Measurements from ENCODE around the gene MUSK. TPM values are rescaled to one million over a fixed set of nuclear protein-coding genes. Genes with fewer than 3 reads are reported as not detected.
"Not testable (repeated sequence)": the region's sequence is repeated elsewhere in the genome, so short reads cannot be mapped to it uniquely, and the experiment has no call there.

The MUSK gene
- total RNA-seq, 5 donors from 2014 or later (not counting 1 experiment from before 2014, with no cell fraction given), result not detected

GRCh38 chr9:110825950-110826349 is 157.4 kb downstream of the MUSK start:
- H3K4me1 ChIP-seq (ENCODE audit: control insufficient read depth in 1 of 2, extremely low read depth in 1 of 2, insufficient read depth in 2 of 2, low read length in 2 of 2), result no peaks in the 10 kb centered on the region
- no peak for ATAC-seq (replicated peaks in 1 of 4)
- H3K9me3 ChIP-seq, result no peaks in the 10 kb centered on the region
- ChIA-PET CTCF (no interaction called here), POLR2A (no interaction called here)
- no peaks in the 10 kb centered on the region for H3K36me3 ChIP-seq (ENCODE audit: control insufficient read depth in 2 of 2, extremely low read depth in 1 of 2, insufficient read depth in 1 of 2, low read length in 1 of 2)
- Mint-ChIP-seq H3K4me3 (no peak overlapping the region), H3K9me3 (peaks cover 0 to 16% (median 6%) of the 10 kb centered on the region in 3 donors), H3K4me1 (no peaks in the 10 kb centered on the region), H3K27me3 (no peaks in the 10 kb centered on the region), H3K36me3 (no peaks in the 10 kb centered on the region), H3K27ac (no peak overlapping the region)
- H3K27ac ChIP-seq (ENCODE audit: low read length), result no peak overlapping the region
- no CpG with 5 or more reads among the region's 2 CpGs for WGBS (ENCODE audit: insufficient coverage)
- H3K27me3 ChIP-seq (replicated peaks in 1 of 2; ENCODE audit: control insufficient read depth in 2 of 2, extremely low read depth in 1 of 2, insufficient read depth in 2 of 2, low read length in 1 of 2), result no peaks in the 10 kb centered on the region
- no peak for DNase-seq
- H3K4me3 ChIP-seq (ENCODE audit: control insufficient read depth in 1 of 2, extremely low read depth in 1 of 2, low read length in 1 of 2), result no peak overlapping the region

DNA sequence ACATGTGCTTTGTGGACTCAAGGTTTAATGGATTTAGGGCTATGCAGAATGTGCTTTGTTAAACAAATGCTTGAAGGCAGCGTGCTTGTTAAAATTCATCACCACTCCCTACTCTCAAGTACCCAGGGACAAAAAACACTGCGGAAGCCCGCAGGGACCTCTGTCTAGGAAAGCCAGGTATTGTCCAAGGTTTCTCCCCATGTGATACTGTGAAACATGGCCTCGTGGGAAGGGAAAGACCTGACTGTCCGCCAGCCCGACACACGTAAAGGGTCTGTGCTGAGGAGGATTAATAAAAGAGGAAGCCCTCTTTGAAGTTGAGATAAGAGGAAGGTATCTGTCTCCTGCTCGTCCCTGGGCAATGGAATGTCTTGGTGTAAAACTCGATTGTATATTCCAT is 157.8 kb downstream of the MUSK start:
- POLR2A ChIA-PET; H3K27me3 Mint-ChIP-seq; H3K36me3 ChIP-seq (ENCODE audit: control insufficient read depth in 2 of 2, extremely low read depth in 1 of 2, insufficient read depth in 1 of 2, low read length in 1 of 2); H3K9me3 ChIP-seq; H3K27ac Mint-ChIP-seq; ATAC-seq (replicated peaks in 1 of 4); H3K27ac ChIP-seq (ENCODE audit: low read length); H3K4me3 ChIP-seq (ENCODE audit: control insufficient read depth in 1 of 2, extremely low read depth in 1 of 2, low read length in 1 of 2); H3K27me3 ChIP-seq (replicated peaks in 1 of 2; ENCODE audit: control insufficient read depth in 2 of 2, extremely low read depth in 1 of 2, insufficient read depth in 2 of 2, low read length in 1 of 2); CTCF ChIA-PET; H3K4me3 Mint-ChIP-seq; H3K4me1 ChIP-seq (ENCODE audit: control insufficient read depth in 1 of 2, extremely low read depth in 1 of 2, insufficient read depth in 2 of 2, low read length in 2 of 2); DNase-seq; H3K36me3 Mint-ChIP-seq; H3K4me1 Mint-ChIP-seq: not testable (repeated sequence)
- 84% methylated on average over 4 of the region's 9 CpGs for WGBS (ENCODE audit: insufficient coverage)
- peaks cover 0 to 16% (median 6%) of the 10 kb centered on the region in 3 donors for H3K9me3 Mint-ChIP-seq

DNA sequence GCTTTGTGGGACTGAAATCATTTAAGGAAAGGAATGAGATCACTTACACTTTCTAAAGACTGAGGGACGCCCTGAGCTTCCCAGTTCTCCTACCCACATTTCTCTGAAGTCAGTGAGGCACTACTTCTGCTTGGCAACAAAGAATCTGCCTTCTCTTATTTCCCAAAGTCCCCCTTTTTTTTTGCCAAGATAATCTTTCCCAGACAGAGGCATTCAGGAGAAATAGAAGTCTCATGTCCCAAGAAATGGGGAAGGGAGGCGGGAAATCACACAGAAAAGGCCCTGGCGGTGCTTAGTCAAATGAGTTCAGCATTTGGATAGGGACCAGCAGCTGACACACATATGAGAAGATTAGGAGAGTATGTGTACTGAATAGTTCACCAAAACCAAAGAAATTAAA is 159.7 kb downstream of the MUSK start:
- Mint-ChIP-seq H3K9me3 (peaks cover 0 to 16% (median 6%) of the 10 kb centered on the region in 3 donors), H3K4me3 (no peak overlapping the region), H3K36me3 (no peaks in the 10 kb centered on the region), H3K27ac (no peak overlapping the region), H3K27me3 (no peaks in the 10 kb centered on the region), H3K4me1 (no peaks in the 10 kb centered on the region)
- CTCF ChIA-PET, result no interaction called here
- no peak overlapping the region for H3K4me3 ChIP-seq (ENCODE audit: control insufficient read depth in 1 of 2, extremely low read depth in 1 of 2, low read length in 1 of 2)
- no peak overlapping the region for H3K27ac ChIP-seq (ENCODE audit: low read length)
- POLR2A ChIA-PET, result no interaction called here
- DNase-seq (no peak), ATAC-seq (replicated peaks in 1 of 4) (no peak)
- H3K4me1 ChIP-seq (ENCODE audit: control insufficient read depth in 1 of 2, extremely low read depth in 1 of 2, insufficient read depth in 2 of 2, low read length in 2 of 2), result no peaks in the 10 kb centered on the region
- H3K9me3 ChIP-seq, result no peaks in the 10 kb centered on the region
- WGBS (ENCODE audit: insufficient coverage), result 65% methylated on average over 2 of the region's 3 CpGs
- H3K27me3 ChIP-seq (replicated peaks in 1 of 2; ENCODE audit: control insufficient read depth in 2 of 2, extremely low read depth in 1 of 2, insufficient read depth in 2 of 2, low read length in 1 of 2), result no peaks in the 10 kb centered on the region
- H3K36me3 ChIP-seq (ENCODE audit: control insufficient read depth in 2 of 2, extremely low read depth in 1 of 2, insufficient read depth in 1 of 2, low read length in 1 of 2), result no peaks in the 10 kb centered on the region

DNA sequence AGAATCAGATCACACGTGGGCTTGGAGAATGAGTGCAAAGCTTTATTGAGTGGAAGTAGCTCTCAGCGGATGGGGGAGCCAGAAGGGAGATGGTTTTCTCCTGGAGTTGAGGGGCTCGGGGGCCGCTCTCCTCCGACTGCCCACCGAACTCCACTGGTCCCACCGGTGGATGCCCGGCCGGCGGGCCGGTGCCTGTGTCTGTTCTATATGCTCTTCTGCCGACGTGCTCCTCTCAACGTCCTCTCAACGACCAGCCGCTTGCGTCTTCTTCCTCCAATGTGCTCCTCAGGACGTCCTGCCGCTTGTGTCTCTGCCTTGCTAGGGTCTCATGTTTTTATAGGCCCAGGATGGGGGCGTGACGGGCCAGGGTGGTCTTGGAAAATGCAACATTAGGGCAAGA is 161.9 kb downstream of the MUSK start:
- no peaks in the 10 kb centered on the region for H3K36me3 Mint-ChIP-seq
- WGBS (ENCODE audit: insufficient coverage), result 91% methylated on average over 20 of the region's 21 CpGs

GRCh38 chr9:110832926-110833325 is 164.3 kb downstream of the MUSK start:
- Mint-ChIP-seq H3K9me3 (peaks cover 0 to 5% (median 2%) of the 10 kb centered on the region in 3 donors), H3K36me3 (no peaks in the 10 kb centered on the region)
- no peak overlapping the region for H3K27ac ChIP-seq (ENCODE audit: low read length)

More for the DNA sequence above, 161.9 kb downstream of the MUSK start:
- Mint-ChIP-seq H3K4me1 (no peaks in the 10 kb centered on the region), H3K9me3 (peaks cover 0 to 3% (median 0%) of the 10 kb centered on the region in 3 donors), H3K4me3 (no peak overlapping the region), H3K27ac (no peak overlapping the region), H3K27me3 (no peaks in the 10 kb centered on the region)
- no peak for ATAC-seq (replicated peaks in 1 of 4)
- H3K27me3 ChIP-seq (replicated peaks in 1 of 2; ENCODE audit: control insufficient read depth in 2 of 2, extremely low read depth in 1 of 2, insufficient read depth in 2 of 2, low read length in 1 of 2), result no peaks in the 10 kb centered on the region
- H3K4me1 ChIP-seq (ENCODE audit: control insufficient read depth in 1 of 2, extremely low read depth in 1 of 2, insufficient read depth in 2 of 2, low read length in 2 of 2), result no peaks in the 10 kb centered on the region
- H3K4me3 ChIP-seq (ENCODE audit: control insufficient read depth in 1 of 2, extremely low read depth in 1 of 2, low read length in 1 of 2), result no peak overlapping the region
- DNase-seq, result no peak
- H3K27ac ChIP-seq (ENCODE audit: low read length), result no peak overlapping the region
- CTCF ChIA-PET, result no interaction called here
- POLR2A ChIA-PET, result no interaction called here
- H3K36me3 ChIP-seq (ENCODE audit: control insufficient read depth in 2 of 2, extremely low read depth in 1 of 2, insufficient read depth in 1 of 2, low read length in 1 of 2), result no peaks in the 10 kb centered on the region
- no peaks in the 10 kb centered on the region for H3K9me3 ChIP-seq

GRCh38 chr9:110835404-110835803 is 166.8 kb downstream of the MUSK start:
- Histone ChIP-seq H3K27me3 (replicated peaks in 1 of 2; ENCODE audit: control insufficient read depth in 2 of 2, extremely low read depth in 1 of 2, insufficient read depth in 2 of 2, low read length in 1 of 2) (no peaks in the 10 kb centered on the region), H3K27ac (ENCODE audit: low read length) (no peak overlapping the region), H3K9me3 (no peaks in the 10 kb centered on the region), H3K4me1 (ENCODE audit: control insufficient read depth in 1 of 2, extremely low read depth in 1 of 2, insufficient read depth in 2 of 2, low read length in 2 of 2) (no peaks in the 10 kb centered on the region), H3K4me3 (ENCODE audit: control insufficient read depth in 1 of 2, extremely low read depth in 1 of 2, low read length in 1 of 2) (no peak overlapping the region), H3K36me3 (ENCODE audit: control insufficient read depth in 2 of 2, extremely low read depth in 1 of 2, insufficient read depth in 1 of 2, low read length in 1 of 2) (no peaks in the 10 kb centered on the region)
- Mint-ChIP-seq H3K36me3 (no peaks in the 10 kb centered on the region), H3K9me3 (peaks cover 2 to 7% (median 4%) of the 10 kb centered on the region in 3 donors), H3K4me3 (no peak overlapping the region), H3K27ac (no peak overlapping the region), H3K4me1 (no peaks in the 10 kb centered on the region), H3K27me3 (no peaks in the 10 kb centered on the region)
- no CpG with 5 or more reads among the region's 3 CpGs for WGBS (ENCODE audit: insufficient coverage)
- ATAC-seq (replicated peaks in 1 of 4), result no peak
- CTCF ChIA-PET, result no interaction called here
- POLR2A ChIA-PET, result interaction anchor here in 1 of 2 donors (0.6 kb wide), 1 partner anchor 17 kb away, joined by 10 read pairs; no protein-coding TSS in a partner anchor
- DNase-seq, result no peak

More at GRCh38 chr9:110832926-110833325, 164.3 kb downstream of the MUSK start:
- Histone ChIP-seq H3K36me3 (ENCODE audit: control insufficient read depth in 2 of 2, extremely low read depth in 1 of 2, insufficient read depth in 1 of 2, low read length in 1 of 2) (no peaks in the 10 kb centered on the region), H3K27me3 (replicated peaks in 1 of 2; ENCODE audit: control insufficient read depth in 2 of 2, extremely low read depth in 1 of 2, insufficient read depth in 2 of 2, low read length in 1 of 2) (no peaks in the 10 kb centered on the region), H3K9me3 (no peaks in the 10 kb centered on the region), H3K4me3 (ENCODE audit: control insufficient read depth in 1 of 2, extremely low read depth in 1 of 2, low read length in 1 of 2) (no peak overlapping the region), H3K4me1 (ENCODE audit: control insufficient read depth in 1 of 2, extremely low read depth in 1 of 2, insufficient read depth in 2 of 2, low read length in 2 of 2) (no peaks in the 10 kb centered on the region)
- CTCF ChIA-PET, result no interaction called here
- WGBS (ENCODE audit: insufficient coverage), result no CpG with 5 or more reads among the region's 3 CpGs
- Mint-ChIP-seq H3K27ac (no peak overlapping the region), H3K4me3 (no peak overlapping the region), H3K4me1 (no peaks in the 10 kb centered on the region), H3K27me3 (no peaks in the 10 kb centered on the region)
- ATAC-seq (replicated peaks in 1 of 4), result no peak
- DNase-seq, result no peak
- POLR2A ChIA-PET, result no interaction called here

- Mint-ChIP-seq H3K36me3 (no peaks in the 10 kb centered on the region), H3K4me3 (no peak overlapping the region), H3K27me3 (no peaks in the 10 kb centered on the region), H3K4me1 (no peaks in the 10 kb centered on the region), H3K9me3 (peaks cover 6 to 10% (median 6%) of the 10 kb centered on the region in 3 donors), H3K27ac (no peak overlapping the region)
- no peaks in the 10 kb centered on the region for H3K27me3 ChIP-seq (replicated peaks in 1 of 2; ENCODE audit: control insufficient read depth in 2 of 2, extremely low read depth in 1 of 2, insufficient read depth in 2 of 2, low read length in 1 of 2)
- DNase-seq, result no peak
- no peak overlapping the region for H3K4me3 ChIP-seq (ENCODE audit: control insufficient read depth in 1 of 2, extremely low read depth in 1 of 2, low read length in 1 of 2)
- ChIA-PET CTCF (no interaction called here), POLR2A (interaction anchor here in 1 of 2 donors (0.6 kb wide), 1 partner anchor 17 kb away, joined by 10 read pairs; no protein-coding TSS in a partner anchor)
- H3K27ac ChIP-seq (ENCODE audit: low read length), result no peak overlapping the region
- ATAC-seq (replicated peaks in 1 of 4), result no peak
- WGBS (ENCODE audit: insufficient coverage), result no CpG with 5 or more reads among the region's 1 CpG
- no peaks in the 10 kb centered on the region for H3K4me1 ChIP-seq (ENCODE audit: control insufficient read depth in 1 of 2, extremely low read depth in 1 of 2, insufficient read depth in 2 of 2, low read length in 2 of 2)
- H3K9me3 ChIP-seq, result no peaks in the 10 kb centered on the region
- no peaks in the 10 kb centered on the region for H3K36me3 ChIP-seq (ENCODE audit: control insufficient read depth in 2 of 2, extremely low read depth in 1 of 2, insufficient read depth in 1 of 2, low read length in 1 of 2)
Observed at GRCh38 chr9:110835859-110836271, 167.3 kb downstream of the MUSK start.
